GM12872 (cell line): ENCODE data around the gene TMEM117.

Experiments
- TF ChIP-seq, protein P1 (sequence below): IDR thresholded peaks from 3 replicates; pipeline ENCODE4 v1.5.1; 2011; ENCODE audit warnings: low read depth, mild to moderate bottlenecking, low read length, moderate library complexity; ENCODE audit not compliant: insufficient read depth

Gene TMEM117

DNA sequence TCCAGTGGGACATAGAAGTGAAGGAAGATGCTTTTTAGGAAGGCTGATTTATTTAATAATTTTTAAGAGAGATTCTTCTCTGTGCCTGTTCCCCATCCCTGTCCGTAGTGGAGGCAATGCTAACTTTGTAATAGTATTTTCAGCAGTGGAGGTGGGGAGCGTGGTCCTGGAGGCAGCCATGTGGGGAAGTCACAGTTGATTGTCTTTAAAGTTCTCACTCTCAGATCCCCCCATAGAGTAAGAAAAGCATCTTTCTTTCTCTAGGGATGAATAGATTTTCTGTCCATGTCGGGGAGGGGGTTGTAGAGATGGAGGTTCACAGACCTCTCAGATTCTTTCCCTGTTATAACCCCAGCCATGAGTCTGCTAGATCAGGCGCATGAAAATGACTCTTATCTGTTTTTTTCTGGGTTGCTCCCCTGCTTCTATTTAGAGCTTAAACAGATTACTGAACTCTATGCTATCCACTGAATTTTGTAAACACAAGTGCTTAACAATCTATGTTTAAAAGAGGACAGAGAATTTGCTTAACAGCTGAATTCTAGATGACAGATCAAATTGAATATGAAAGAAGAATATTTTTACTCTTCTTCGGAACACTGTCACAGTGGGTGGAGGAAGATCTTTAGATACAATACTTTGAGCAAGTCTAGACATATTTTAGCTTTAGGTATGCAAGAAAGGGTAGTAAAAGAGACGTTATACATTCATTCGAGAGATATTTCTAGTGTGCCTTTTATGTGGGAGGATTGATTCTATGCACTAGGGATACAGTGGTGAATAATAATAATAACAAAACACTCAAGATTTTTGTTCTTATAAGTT lies 25.3 kb downstream of the TMEM117 start:
- TF ChIP-seq, protein P1, sequence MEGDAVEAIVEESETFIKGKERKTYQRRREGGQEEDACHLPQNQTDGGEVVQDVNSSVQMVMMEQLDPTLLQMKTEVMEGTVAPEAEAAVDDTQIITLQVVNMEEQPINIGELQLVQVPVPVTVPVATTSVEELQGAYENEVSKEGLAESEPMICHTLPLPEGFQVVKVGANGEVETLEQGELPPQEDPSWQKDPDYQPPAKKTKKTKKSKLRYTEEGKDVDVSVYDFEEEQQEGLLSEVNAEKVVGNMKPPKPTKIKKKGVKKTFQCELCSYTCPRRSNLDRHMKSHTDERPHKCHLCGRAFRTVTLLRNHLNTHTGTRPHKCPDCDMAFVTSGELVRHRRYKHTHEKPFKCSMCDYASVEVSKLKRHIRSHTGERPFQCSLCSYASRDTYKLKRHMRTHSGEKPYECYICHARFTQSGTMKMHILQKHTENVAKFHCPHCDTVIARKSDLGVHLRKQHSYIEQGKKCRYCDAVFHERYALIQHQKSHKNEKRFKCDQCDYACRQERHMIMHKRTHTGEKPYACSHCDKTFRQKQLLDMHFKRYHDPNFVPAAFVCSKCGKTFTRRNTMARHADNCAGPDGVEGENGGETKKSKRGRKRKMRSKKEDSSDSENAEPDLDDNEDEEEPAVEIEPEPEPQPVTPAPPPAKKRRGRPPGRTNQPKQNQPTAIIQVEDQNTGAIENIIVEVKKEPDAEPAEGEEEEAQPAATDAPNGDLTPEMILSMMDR: no peak

DNA sequence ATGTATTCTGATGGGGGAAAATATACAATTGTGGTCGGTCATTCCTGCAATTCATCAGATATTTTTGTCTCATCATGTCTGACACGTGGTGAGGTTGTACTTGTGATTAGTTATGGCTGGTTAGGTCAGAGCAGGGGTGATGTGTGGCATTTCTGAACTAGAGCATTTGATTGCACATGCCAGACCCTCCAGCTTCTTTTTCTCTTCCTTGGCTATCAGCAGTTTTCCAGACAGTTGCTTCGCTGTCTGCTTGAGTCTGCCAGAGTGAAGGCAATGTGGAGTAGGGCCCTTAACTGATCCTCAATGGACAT lies 25.9 kb downstream of the TMEM117 start:
- TF ChIP-seq, protein P1: no peak

DNA sequence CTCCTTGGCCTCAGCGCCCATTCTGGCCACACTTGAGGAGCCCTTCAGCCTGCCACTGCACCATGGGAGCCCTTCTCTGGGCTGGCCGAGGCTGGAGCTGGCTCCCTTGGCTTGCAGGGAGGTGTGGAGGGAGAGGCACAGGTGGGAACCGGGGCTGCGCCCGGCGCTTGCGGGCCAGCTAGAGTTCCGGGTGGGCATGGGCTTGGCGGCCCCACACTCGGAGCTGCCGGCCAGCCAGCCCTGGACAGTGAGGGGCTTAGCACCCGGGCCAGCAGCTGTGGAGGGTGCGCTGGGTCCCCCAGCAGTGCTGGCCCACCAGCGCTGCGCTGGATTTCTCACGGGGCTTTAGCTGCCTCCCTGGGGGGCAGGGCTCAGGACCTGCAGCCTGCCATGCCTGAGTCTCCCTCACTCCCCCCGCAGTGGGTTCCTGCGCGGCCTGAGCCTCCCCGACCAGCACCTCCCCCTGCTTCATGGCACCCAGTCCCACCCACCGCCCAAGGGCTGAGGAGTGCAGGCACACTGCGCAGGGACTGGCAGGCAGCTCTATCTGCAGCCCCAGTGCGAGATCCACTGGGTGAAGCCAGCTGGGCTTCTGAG lies 28.0 kb downstream of the TMEM117 start:
- TF ChIP-seq, protein P1: no peak

DNA sequence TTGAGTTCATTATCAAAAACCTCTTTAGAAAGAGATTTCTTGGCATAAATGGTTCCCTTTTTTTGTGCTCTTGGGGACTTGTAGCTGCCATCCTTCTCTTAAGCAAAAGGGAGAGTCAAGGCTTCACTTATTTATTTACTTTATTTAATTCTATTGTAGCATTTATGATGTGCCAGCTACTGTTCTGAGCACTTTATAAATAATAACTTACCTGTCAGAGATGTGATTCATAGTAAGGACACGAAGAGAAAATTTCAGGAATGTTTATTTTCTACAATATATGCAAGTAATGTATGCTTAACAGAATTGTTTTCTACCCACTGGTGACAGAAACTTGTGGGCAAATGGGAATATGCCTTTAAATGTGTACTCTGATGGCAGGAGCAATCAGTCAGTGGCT lies 33.3 kb downstream of the TMEM117 start:
- TF ChIP-seq, protein P1: no peak

DNA sequence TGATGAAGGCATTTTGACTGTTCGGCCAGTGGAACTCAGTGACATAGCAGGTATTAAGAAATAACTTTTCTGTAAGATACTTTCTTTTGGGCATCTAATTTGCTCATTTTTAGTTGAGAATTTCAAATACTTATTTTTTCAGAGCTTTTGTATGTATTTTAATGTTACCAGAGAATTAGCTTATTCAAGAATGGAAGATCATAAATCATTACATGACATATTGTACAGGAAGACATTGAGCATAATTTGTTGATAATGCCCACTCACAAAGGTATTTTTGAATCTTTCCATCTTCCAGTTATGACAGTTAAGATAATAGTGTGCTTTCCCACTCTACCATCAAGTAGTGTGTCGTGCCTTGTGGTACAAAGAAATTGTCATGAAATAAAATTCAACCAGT lies 36.5 kb downstream of the TMEM117 start:
- TF ChIP-seq, protein P1: no peak

DNA sequence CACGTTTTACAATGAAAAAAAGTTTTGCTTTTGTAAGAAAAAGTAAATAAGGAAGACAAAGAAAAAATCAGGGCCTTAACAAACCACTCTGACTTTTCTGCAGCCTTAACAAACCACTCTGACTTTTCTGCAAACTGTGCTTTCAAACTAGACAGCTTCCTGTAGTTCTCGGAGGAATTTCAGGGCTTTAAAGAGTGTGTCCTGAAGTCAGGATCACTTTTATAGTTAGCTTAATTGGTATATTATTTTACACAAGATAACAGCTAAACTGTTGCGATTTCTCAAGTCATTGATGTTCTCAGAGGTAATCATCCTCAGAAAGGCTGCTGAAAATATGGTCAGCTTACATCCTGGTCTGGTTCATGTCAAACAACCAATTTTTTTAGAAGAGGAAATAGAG lies 42.2 kb downstream of the TMEM117 start:
- TF ChIP-seq, protein P1: no peak

DNA sequence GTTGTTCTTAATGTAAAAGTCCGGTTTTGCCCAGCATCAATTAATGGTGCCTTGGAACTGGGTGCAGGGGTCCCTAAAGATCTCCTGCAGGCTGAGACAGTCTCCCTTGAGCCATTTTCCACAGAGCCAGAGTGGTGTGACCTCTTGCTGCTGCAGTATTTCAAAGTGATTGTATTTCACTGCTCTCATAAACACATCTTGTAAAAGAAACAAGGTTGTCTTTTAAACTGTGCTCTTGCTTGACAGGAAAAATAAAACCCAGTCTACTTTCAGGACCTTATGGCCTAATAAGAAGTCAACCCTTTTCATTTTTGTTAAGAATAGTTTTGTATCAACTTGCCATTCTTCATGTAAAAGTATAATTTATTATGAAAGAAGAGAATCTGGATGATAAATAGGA lies 44.7 kb downstream of the TMEM117 start:
- TF ChIP-seq, protein P1: no peak
